Globus pallidus (tissue), 1 donor: ENCODE measurements around the gene OR6S1.
"Not testable (repeated sequence)": the region's sequence is repeated elsewhere in the genome, so short reads cannot be mapped to it uniquely, and the experiment has no call there.

Experiments used
- DNase-seq: peaks from one replicate; pipeline ENCODE4 v3.0.0-alpha.2; 2015; ENCODE audit warnings: low spot score

The OR6S1 gene

DNA sequence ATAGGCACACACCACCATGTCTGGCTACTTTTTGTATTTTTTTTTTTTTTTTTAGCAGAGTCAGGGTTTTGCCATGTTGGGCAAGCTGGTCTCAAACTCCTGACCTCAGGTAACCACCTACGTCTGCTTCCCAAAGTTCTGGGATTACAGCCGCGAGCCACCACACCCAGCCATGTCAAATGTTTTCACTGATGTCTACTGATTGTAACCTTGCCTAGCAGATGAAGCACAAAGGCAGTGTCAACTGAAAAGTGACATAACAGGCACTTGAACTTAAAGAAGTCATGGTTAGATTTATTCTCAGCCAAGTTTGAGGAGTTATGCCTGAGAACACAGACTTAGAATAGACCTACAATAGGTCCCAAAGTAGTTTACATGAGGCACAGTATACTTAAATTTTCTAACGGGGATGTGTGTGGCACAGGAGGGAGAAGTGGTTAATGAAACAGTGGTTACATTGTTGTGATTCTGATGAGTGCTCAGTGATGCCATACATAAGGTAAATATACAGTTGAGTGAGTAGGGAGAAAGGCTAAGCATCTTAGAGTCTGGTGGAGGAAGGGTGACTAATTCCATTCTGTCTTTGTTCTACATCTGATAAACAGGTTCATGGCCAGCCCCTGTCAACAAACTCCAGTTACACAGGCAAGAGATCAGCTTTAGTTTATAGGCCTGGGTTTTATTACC lies 30.2 kb upstream of the OR6S1 start:
- DNase-seq: no peak

DNA sequence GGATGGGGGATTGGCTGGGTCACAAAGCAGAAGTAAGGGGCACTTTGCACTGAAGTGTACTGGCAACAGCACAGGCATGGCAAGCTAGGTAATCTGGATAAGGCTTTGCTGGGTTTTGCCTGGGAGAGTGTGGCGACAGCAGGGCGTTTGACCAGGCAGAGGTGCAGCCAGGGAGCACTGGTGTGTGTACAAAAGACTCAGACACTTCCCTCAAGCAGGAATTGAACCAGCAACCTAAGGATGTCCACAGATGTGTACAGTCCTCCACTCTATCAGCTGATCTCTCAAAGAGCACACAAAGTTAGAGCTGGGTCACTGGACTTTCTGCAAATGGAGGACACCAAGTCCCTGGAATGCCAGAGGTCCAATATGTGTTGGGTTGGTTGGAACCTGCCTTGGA lies 27.5 kb upstream of the OR6S1 start:
- DNase-seq: no peak

DNA sequence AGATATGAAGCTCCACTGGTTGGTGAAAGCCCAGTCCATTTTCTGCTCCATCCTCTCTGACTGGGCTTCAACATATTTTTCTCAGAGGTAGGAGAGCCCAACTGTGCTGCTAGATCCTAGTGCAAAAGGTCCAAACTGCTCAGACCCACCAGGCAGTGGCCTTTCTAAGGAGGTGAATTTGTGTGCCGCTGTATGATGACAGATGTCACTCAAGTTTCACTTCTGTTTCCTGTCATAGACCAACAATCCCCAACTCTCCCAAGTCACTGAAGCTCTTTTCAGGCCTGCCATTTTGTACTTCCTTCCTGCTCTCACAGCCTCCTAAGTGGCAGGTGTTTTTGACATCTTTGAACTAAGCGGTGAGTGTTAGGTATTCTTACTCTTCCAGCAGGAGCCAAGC lies 26.5 kb upstream of the OR6S1 start:
- DNase-seq: no peak

DNA sequence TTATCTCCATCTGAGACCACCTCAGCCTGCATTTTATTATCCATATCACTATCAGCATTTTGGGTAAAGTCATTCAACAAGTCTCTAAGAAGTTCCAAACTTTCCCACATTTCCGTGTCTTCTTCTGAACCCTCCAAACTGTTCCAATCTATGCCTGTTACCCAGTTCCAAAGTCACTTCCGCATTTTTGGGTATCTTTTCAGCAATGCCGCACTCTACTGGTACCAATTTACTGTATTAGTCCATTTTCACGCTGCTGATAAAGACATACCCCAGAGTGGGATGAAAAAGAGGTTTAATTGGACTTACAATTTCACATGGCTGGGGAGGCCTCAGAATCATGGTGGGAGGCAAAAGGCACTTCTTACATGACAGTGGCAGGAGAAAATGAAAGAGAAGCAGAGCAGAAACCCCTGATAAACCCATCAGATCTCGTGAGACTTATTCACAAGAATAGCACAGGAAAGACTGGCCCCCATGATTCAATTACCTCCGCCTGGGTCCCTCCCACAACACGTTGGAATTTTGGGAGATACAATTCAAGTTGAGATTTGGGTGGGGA lies 25.0 kb upstream of the OR6S1 start:
- not testable (repeated sequence) for DNase-seq

DNA sequence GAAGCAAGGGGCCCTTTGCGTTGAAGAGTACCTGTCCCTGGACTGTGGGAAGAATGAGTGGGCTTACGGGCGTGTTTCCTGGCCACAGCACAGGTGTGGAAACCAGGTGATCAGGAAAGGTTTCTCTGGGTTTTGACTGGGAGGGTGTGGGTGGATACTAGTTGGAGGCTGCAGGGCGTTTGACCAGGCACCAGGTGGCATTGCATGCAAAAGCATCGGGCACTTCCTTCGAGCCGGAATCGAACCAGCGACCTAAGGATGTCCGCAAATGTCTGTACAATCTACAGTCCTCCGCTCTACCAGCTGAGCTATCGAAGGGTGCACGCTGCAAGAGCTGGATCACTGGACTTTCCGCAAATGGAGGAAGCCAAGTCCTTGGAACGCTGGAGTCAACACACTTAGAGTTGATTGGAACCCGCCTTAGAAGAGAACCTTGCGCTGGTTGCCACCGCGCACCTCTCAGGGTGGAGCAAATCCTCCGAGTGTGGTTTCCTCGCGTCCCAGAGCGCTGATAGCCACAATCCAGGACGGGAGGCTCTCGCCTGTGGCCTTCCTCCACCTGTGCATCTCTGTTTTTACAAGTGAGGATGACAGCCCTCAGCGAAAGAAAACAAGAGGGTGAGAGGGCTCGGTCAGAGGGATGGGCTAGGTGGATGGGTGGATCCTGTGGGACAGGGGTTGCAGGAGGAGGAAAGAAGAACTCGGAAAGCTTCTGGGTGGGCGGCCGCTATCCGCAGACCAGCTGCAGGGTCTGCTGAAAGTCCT lies 21.7 kb upstream of the OR6S1 start:
- DNase-seq: peak; percentile 64

DNA sequence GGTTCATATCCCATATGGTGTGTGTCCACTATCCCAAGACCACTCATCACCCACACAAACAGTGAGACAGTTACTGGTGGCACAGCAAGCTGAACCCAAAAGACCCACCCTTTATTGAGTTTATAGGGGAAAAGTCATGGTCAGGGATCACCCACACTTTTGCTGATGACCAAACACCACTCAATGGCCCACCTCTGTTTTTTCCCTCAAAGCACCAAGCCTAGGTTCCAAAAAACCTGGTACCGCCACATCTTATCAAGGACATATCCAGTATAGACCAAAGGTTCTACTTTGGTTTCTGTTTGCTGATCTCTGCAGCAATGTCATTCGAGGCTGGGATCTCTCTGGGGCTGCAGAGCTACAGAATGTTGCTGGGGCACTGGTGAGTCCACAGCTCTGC lies 19.7 kb upstream of the OR6S1 start:
- DNase-seq: no peak

DNA sequence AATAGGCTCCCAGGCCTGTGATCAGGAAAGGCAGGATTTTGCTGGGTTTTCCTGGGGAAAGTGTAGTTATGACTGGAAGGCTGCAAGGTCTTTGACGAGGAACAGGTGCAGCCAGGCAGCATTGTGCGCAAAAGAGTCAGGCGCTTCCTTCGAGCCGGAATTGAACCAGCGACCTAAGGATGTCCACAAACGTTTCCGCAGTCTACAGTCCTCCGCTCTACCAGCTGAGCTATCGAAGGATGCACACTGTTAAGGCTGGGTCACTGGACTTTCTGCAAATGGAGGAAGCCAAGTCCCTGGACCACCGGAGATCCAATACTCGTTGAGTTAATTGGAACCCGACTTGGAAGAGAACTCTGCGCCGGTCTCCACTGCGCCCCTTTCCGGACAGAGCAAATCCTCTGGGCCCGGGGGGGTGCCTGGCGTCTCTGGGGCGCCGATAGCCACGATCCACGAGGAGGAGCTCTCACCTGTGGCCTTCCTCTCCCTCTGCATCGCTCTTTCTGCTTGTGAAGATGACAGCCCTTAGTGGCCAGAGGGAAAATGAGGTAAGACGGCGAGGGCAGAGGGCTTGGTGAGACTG lies 18.4 kb upstream of the OR6S1 start:
- no peak for DNase-seq

DNA sequence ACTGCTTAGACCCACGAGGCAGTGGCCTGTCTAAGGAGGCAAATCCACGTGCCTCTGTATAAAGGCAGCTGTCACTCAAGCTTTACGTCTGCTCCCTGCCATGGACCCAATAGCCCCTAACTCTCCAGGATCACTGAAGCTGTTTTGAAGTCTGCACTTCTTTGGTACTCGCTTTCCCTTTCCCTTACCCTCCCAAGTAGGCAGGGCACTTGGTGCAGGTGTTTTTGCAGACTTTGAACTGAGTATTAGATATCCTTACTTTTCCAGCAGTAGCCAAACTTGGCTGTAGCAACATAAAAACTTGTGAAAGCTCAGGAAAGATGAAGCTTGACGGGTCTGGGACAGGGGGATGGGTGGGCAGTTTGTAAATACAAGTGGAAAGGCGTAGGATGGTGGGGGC lies 17.8 kb upstream of the OR6S1 start:
- no peak for DNase-seq

DNA sequence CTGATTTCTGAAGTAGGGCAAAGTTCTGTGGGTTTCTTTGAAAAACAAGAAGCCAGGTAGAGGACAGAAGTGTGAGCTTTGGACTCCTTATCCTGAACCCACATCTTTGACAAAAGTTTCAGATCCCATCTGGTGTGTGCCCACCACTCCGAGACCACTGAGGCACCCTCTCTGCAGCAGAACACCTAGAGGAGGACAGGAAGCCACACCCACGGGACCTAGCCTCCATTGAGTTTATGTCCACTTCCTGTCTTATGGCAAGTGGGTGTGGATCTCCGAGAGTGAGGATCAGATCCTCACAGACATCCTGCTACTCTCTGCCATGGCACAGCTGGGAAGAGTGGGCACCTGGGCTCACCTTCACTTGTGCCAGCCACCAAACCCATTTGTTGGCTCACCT lies 16.8 kb upstream of the OR6S1 start:
- no peak for DNase-seq

DNA sequence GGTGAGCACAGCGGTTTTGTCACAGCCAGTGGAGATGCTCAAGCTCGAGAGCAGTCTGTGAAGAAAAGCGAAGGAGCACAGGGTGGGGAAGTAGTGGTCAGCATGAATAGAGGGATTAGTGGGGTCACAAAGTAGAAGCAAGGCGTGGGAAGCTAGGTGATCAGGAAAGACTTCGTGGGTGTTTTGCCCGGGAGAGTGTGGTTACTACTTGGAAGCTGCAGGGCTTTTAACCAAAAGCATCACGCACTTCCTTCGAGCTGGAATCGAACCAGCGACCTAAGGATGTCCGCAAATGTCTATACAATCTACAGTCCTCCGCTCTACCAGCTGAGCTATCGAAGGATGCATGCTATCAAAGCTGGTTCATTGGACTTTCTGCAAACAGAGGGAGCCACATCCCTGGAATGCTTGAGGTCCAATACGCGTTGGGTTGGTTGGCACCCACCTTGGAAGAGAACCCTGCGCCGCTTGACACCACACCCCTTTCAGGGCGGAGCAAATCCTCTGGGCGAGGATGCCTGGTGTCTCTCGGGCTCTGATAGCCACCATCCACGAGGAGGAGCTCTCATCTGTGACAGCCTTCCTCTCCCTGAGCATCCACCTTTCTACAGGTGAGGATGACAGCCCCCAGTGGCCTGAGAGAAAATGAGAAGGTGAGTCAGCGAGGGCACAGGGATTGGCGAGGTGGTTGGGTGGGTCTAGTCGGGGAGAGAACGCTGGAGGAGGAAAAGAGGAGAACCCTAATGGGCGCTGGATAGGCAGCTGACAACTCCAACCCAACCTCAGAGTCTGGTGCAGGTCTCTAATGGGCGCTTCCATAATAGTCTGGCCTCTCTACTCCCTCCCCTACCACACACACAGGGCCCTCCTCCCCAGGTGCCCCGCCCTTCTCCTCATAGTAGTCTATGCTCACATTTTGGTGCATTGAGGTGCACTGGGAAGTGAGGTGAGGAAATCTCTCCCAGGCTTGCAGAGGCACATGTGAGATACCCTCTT lies 16.0 kb upstream of the OR6S1 start:
- no peak for DNase-seq

DNA sequence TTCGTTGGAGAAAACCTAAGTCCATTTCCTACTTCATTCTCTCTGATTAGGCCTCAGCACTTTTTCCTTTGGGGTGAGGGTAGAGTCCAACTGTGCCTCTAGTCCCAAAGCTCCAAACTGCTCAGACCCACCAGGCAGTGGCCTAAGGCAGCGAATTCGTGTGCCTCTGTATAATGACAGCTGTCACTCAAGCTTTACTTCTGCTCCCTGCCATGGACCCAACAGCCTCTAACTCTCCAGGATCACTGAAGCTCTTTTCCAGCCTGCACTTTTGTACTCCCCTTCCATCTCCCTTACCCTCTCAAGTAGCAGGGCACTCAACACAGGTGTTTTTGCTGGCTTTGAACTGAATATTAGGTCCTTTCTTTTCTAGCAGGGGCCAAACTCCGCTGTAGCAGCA lies 14.8 kb upstream of the OR6S1 start:
- DNase-seq: no peak

DNA sequence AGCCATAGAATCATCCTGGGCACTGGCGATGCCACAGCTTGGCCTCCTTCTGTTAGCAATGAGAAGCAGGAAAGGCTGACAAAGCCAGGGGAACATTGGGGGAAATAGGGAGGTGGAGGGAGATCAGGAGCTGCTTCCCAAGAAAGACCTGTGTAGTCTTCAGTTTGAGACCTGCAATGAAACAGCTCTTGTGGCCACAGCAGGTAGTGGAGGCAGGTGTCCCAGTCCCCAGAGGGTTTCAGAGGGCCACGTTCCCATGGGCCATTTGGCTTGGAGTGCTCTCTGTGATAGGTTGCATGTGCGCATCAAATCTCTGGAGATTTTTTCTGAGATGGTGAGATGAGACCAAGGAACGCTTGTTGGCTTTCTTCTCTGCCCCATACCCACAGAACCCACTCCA lies 14.4 kb upstream of the OR6S1 start:
- DNase-seq: no peak

DNA sequence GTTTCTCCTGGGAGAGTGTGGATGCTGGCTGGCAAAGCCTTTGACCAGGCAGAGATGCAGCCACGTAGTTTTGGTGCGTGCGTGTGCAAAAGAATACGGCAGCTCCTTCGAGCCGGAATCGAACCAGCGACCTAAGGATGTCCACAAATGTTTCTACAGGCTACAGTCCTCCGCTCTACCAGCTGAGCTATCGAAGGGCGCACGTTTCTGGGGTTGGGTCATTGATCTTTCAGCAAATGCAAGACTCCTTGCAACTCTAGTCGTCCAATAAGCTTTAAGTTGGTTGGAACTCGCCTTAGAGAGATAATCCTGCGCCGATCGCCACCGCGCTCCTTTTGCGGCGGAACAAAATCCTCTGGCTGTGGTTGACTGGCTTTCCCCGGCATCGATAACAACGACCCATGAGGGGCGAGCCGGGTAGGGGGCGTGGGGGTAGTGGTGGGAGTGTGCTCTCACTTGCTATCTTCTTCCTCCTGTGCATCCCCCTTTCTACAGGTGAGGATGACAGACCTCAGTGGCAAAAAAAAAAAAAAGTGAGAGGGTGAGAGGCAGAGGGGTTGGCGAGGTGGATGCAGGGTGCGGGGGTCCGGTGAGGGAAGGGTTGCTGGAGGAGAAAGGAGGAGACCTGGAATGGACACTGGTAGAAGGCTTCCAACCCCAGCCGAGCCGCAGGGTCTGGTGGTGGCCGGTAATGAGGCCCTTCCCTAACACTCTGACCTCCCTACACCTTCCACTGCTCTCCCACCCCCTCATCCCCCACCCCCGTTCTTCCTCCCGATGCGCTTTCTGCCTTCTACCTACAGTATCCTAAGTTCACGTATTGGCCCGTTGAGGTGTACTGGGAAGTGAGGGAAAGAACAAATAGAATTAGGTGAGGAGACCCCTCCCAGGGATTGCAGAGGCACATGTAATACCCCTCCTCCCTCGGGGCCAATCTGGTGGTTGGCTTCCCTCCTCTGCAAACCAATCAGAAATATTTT lies 11.8 kb upstream of the OR6S1 start:
- DNase-seq: peak; percentile 11

DNA sequence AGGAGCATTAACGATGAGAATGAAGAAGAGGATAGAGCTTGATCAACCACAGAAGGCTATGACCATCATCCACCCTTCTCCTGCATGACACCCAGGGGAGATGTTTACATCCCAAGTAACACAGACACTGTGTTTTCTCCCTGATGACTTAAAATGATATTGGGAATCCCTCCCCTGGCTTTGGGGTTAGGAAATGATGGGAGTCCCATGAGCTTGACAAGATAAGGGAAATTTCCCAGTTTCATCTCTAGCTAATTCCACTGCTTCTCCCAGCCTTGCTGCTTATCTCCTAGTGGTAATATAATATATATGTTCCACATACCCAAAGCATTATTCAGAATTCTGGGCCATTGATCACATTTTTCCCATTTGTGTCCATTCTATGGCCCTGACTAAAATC lies 4.0 kb upstream of the OR6S1 start:
- DNase-seq: no peak

DNA sequence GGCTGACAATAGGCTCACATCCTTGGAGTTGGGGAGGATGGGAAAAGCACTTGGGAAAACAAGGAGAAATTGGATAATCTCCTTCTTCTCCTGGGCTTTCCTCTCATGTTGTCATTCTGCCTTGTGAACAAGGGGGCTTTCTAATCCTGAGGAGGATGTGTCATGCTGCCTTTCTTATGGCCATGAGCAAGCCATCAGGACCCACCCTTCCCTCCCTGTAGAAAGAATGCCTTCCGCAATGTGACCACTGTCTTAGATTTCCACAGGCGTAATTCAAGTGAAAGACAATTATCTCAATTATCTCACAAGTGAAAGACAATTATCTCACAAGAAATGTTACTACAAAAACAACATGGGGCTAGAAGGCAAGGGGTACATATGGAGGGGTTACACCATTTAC lies 3.0 kb upstream of the OR6S1 start:
- no peak for DNase-seq

DNA sequence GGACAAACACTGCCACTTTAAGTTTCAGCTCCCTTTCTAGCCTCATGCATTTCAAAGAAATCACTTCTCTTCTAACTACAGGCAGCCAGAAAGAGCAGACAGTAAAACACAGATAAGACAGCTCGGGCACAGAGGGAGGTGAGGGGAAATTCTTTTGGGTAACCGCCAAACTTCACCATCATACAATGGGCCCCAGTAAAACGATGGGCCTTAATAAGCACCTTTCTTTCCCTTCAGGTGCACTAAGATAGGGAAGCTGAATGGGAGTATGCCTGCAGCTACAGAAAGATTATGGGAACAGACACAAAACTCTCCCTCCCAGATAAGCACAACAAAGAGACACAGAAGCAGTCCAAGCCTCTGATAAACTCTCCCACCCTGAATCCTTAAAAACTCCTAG lies 1.3 kb upstream of the OR6S1 start:
- not testable (repeated sequence) for DNase-seq

DNA sequence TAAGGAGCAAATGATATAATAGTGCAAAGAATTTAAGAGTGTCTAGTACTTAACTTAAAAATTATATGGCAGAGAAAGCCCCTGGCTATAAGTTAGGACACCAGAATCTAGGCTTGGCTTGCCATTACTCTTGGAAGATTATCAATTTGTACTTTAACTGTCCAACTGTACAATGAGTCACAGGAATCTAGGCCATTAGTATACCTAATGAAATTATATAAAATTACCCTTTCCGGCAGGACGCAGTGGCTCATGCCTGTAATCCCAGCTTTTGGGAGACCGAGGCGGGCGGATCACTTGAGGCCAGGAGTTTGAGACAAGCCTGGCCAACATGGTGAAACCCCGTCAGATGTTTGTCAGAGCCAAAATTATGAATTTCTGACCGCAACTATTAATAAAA lies 691 bp upstream of the OR6S1 start:
- DNase-seq: no peak

DNA sequence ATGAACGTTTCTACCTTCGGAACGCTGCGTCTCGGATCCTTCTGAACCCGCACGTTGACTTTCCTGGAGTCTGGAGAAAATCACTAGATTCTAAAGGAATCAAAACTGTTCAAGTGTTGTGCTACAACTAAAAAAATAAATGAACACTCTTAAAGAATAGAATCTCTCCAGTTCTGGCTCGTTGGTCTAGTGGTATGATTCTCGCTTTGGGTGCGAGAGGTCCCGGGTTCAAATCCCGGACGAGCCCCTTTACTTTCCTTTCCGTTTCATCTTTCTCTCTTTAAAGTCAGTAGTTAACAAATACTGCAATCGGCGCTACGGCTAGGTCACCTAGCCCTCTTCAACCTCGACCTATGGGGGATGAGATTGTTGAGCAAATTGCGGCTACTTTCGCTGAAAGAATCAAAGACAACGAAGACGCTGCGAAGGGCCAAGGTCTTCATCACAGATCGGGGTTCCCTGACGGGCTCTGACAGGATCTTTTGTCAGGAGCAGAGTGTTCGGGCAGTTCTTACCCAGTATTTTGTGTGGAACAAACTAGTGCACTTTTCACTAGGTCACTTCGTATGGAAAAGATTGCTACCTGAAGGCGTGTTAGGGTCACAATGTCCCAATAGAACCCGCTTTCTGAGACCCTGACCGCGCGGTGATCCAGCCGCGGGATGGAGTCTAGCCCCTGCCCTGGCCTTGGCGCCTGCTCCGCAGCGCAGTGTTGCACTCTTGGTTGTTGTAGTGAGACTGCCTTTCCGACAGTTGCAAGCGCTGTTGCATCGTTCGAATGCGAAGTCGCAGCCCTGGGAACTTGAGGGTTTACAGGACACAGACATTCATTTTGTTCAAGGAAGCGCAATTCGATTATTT lies 8.4 kb downstream of the OR6S1 start:
- no peak for DNase-seq

DNA sequence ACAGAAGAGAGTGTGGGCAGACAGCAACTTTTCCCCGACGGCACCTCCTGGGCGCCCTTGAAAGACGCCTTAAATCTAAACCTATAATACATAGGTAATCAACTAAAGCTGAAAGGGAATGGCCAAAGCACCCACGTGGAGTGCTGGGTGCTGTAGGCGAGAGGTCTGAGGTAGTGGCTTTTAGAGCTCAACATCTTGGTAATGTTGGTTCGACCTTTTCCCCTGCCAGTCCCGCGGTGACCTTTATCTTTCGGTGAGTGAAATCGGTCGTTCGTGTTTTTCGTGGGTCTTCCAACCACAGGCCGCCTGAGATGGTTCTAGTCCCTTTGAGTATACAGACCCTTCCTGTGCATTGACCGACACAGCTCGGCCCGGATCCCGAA lies 9.1 kb downstream of the OR6S1 start:
- no peak for DNase-seq

DNA sequence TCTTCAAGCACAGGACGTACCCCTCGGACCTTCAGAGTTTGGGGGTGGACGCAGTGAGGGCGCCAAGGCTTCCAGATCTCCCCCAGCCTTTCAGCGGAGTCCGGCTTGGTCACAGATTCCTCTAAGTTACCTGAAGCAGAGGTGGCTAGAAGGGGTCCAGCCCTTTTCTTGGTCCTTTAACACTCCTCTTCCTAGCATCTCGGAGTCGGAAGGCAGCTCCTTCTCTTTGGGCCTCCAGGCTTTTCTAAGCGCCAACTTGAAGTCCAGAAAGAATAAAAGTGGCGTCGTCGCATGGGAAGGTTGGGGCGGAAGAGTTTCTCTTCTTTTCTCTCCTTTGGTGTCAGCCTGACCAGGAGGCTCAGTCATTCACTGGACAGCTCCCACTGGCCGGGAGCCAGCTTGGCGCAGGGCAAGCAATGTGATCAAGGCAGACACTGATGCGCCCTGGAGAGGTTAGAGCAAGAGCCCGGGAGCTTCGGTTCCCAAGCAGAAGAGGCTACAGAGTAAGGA lies 9.6 kb downstream of the OR6S1 start:
- no peak for DNase-seq
